IPS-18a (cell line): ENCODE measurements around the gene MRPS18B.
"Not testable (repeated sequence)": the region's sequence is repeated elsewhere in the genome, so short reads cannot be mapped to it uniquely, and the experiment has no call there.

Experiments
- H3K27ac ChIP-seq: one replicate; pipeline ENCODE4 v1.5.1; 2013; ENCODE audit warnings: low read length
- H3K27me3 ChIP-seq: one replicate; pipeline ENCODE4 v1.6.1; 2013; ENCODE audit warnings: mild to moderate bottlenecking, low read length; ENCODE audit not compliant: control insufficient read depth, insufficient read depth
- H3K36me3 ChIP-seq: one replicate; pipeline ENCODE4 v1.6.1; 2013; ENCODE audit warnings: low read depth, low read length; ENCODE audit not compliant: control insufficient read depth
- H3K4me1 ChIP-seq: one replicate; pipeline ENCODE4 v1.6.1; 2013; ENCODE audit warnings: low read depth, low read length; ENCODE audit not compliant: control insufficient read depth
- H3K4me3 ChIP-seq: one replicate; pipeline ENCODE4 v1.5.1; 2013; ENCODE audit warnings: low read length
- H3K9ac ChIP-seq: one replicate; pipeline ENCODE4 v1.6.1; 2013; ENCODE audit warnings: mild to moderate bottlenecking, low read length, moderate library complexity
- H3K9me3 ChIP-seq: one replicate; pipeline ENCODE4 v1.6.1; 2013; ENCODE audit warnings: low read depth, low read length; ENCODE audit not compliant: control insufficient read depth

MRPS18B gene

GRCh38 chr6:30590509-30590908, 27.1 kb upstream of the MRPS18B start:
- no peak overlapping the region for H3K27ac ChIP-seq
- H3K4me1 ChIP-seq = no peaks in the 10 kb centered on the region
- H3K9me3 ChIP-seq = no peaks in the 10 kb centered on the region
- no peak overlapping the region for H3K4me3 ChIP-seq
- peaks cover 83% of the 10 kb centered on the region for H3K36me3 ChIP-seq
- H3K9ac ChIP-seq = no peak overlapping the region
- H3K27me3 ChIP-seq = no peaks in the 10 kb centered on the region

GRCh38 chr6:30591008-30591407, 26.6 kb upstream of the MRPS18B start:
- peaks cover 78% of the 10 kb centered on the region for H3K36me3 ChIP-seq
- H3K4me3 ChIP-seq = no peak overlapping the region
- no peaks in the 10 kb centered on the region for H3K4me1 ChIP-seq
- H3K9ac ChIP-seq = no peak overlapping the region
- no peak overlapping the region for H3K27ac ChIP-seq
- no peaks in the 10 kb centered on the region for H3K9me3 ChIP-seq
- no peaks in the 10 kb centered on the region for H3K27me3 ChIP-seq

- H3K4me1 ChIP-seq = no peaks in the 10 kb centered on the region
- H3K27ac ChIP-seq = no peak overlapping the region
- H3K36me3 ChIP-seq = peaks cover 66% of the 10 kb centered on the region
- no peaks in the 10 kb centered on the region for H3K27me3 ChIP-seq
- H3K9me3 ChIP-seq = no peaks in the 10 kb centered on the region
- H3K9ac ChIP-seq = no peak overlapping the region
- no peak overlapping the region for H3K4me3 ChIP-seq
Measured at GRCh38 chr6:30592287-30592686, 25.4 kb upstream of the MRPS18B start.

GRCh38 chr6:30597315-30598144, 20.1 kb upstream of the MRPS18B start:
- not testable (repeated sequence) for H3K27ac ChIP-seq, H3K4me1 ChIP-seq, H3K27me3 ChIP-seq, H3K9ac ChIP-seq, H3K9me3 ChIP-seq, H3K4me3 ChIP-seq
- peaks cover 43% of the 10 kb centered on the region for H3K36me3 ChIP-seq

GRCh38 chr6:30598912-30599624, 18.6 kb upstream of the MRPS18B start:
- Histone ChIP-seq H3K9ac (no peak overlapping the region), H3K4me3 (no peak overlapping the region), H3K27me3 (no peaks in the 10 kb centered on the region), H3K9me3 (no peaks in the 10 kb centered on the region), H3K27ac (no peak overlapping the region), H3K4me1 (no peaks in the 10 kb centered on the region), H3K36me3 (peaks cover 50% of the 10 kb centered on the region)

- Histone ChIP-seq H3K9ac (no peak overlapping the region), H3K4me3 (no peak overlapping the region), H3K27ac (no peak overlapping the region), H3K4me1 (no peaks in the 10 kb centered on the region), H3K36me3 (peaks cover 50% of the 10 kb centered on the region), H3K9me3 (no peaks in the 10 kb centered on the region), H3K27me3 (no peaks in the 10 kb centered on the region)
Measured at GRCh38 chr6:30599625-30600324, 17.9 kb upstream of the MRPS18B start.

GRCh38 chr6:30600451-30600961, 17.1 kb upstream of the MRPS18B start:
- no peak overlapping the region for H3K27ac ChIP-seq

GRCh38 chr6:30601436-30601814, 16.2 kb upstream of the MRPS18B start:
- no peaks in the 10 kb centered on the region for H3K9me3 ChIP-seq
- no peak overlapping the region for H3K4me3 ChIP-seq
- no peaks in the 10 kb centered on the region for H3K27me3 ChIP-seq
- no peak overlapping the region for H3K9ac ChIP-seq
- no peaks in the 10 kb centered on the region for H3K4me1 ChIP-seq
- H3K27ac ChIP-seq = no peak overlapping the region
- H3K36me3 ChIP-seq = peaks cover 60% of the 10 kb centered on the region

More at GRCh38 chr6:30600451-30600961, 17.1 kb upstream of the MRPS18B start:
- no peak overlapping the region for H3K9ac ChIP-seq
- no peaks in the 10 kb centered on the region for H3K4me1 ChIP-seq
- peaks cover 53% of the 10 kb centered on the region for H3K36me3 ChIP-seq
- no peaks in the 10 kb centered on the region for H3K9me3 ChIP-seq
- H3K27me3 ChIP-seq = no peaks in the 10 kb centered on the region
- no peak overlapping the region for H3K4me3 ChIP-seq

GRCh38 chr6:30601815-30602641, 15.6 kb upstream of the MRPS18B start:
- Histone ChIP-seq H3K4me3 (no peak overlapping the region), H3K9me3 (no peaks in the 10 kb centered on the region), H3K27ac (no peak overlapping the region), H3K9ac (no peak overlapping the region), H3K4me1 (no peaks in the 10 kb centered on the region), H3K27me3 (no peaks in the 10 kb centered on the region), H3K36me3 (peaks cover 66% of the 10 kb centered on the region)

GRCh38 chr6:30603961-30604360, 13.7 kb upstream of the MRPS18B start:
- H3K4me1 ChIP-seq = no peaks in the 10 kb centered on the region
- H3K27me3 ChIP-seq = no peaks in the 10 kb centered on the region
- no peak overlapping the region for H3K9ac ChIP-seq
- H3K27ac ChIP-seq = no peak overlapping the region
- no peaks in the 10 kb centered on the region for H3K9me3 ChIP-seq
- peaks cover 85% of the 10 kb centered on the region for H3K36me3 ChIP-seq
- no peak overlapping the region for H3K4me3 ChIP-seq

- Histone ChIP-seq H3K9ac (no peak overlapping the region), H3K4me3 (no peak overlapping the region), H3K36me3 (peaks cover 54% of the 10 kb centered on the region), H3K4me1 (peaks cover 10% of the 10 kb centered on the region), H3K27me3 (no peaks in the 10 kb centered on the region), H3K27ac (no peak overlapping the region), H3K9me3 (no peaks in the 10 kb centered on the region)
Measured at GRCh38 chr6:30610065-30610464, 7.6 kb upstream of the MRPS18B start.
